Hippocampal formation (tissue), 2 donors: ENCODE results near the gene C22orf42.
"Not testable (repeated sequence)": the region's sequence is repeated elsewhere in the genome, so short reads cannot be mapped to it uniquely, and the experiment has no call there.

Experiments
- DNase-seq, 2 donors: peaks; one replicate each; lab custom pipeline; 2025; lab: John Stamatoyannopoulos, UW

The C22orf42 gene

GRCh38 chr22:32185821-32186220 is 26.7 kb upstream of the C22orf42 start:
- DNase-seq: no peak

DNA sequence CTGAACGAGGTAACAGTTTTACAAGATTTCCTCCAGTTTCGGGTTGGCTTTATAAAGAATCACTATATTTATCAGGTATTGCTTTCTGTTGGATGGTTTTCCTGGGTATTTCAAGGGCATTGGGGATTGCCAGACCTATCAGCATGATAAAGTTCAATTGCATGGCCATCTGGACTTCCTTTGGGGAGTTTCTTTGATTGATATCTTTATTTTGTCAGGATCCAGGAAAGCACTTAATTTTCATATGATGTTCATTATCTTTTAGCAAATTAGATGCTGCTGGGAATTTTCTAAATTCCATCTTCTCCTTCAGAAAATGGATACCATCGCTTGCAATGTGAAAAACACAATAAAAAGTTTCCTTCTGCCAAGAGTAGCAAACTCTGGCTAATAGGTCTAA is 24.5 kb upstream of the C22orf42 start:
- DNase-seq: no peak

GRCh38 chr22:32181043-32181442 is 21.9 kb upstream of the C22orf42 start:
- no peak for DNase-seq

GRCh38 chr22:32177221-32177765 is 18.2 kb upstream of the C22orf42 start:
- DNase-seq: no peak

- DNase-seq: no peak
Measured at GRCh38 chr22:32175683-32176644, 16.9 kb upstream of the C22orf42 start.

GRCh38 chr22:32175115-32175514 is 16.0 kb upstream of the C22orf42 start:
- no peak for DNase-seq

- DNase-seq: no peak
Measured at GRCh38 chr22:32165681-32166080, 6.6 kb upstream of the C22orf42 start.

DNA sequence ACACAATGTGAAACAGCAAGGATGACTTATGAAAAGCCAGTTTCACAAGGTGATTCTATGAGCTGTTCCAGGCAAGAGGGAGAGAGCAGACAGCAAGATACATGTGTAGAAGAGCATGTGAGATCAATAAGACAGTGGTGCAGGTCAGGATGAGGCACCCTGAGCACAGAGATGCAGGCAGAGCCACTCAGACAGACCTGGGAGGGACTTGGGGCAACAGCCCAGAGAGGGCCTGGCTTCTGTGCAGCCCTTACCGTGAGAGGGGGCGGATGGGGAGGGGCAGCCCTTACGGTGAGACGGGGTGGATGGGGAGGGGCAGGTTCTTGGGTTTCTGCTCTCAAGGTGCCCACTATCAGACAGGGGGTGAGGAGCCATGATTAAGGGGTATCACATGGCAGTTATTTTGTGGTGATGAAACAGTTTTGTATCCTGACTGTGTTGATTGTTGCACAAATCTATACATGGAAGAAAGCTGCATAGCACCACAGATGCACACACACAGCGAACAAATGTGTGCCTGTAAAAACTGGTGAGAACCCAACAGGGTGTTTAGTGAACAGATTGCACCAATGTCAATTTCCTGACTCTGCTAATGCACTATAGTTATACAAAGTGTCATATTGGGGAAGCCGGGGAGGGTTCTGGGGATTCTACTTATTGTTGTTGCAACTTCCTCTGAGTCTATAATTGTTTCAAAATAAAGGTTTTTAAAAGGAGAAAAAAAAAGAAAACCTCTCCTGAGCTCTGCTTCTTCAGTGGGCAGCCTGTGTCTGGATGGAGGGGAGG is 5.2 kb upstream of the C22orf42 start:
- no peak for DNase-seq

DNA sequence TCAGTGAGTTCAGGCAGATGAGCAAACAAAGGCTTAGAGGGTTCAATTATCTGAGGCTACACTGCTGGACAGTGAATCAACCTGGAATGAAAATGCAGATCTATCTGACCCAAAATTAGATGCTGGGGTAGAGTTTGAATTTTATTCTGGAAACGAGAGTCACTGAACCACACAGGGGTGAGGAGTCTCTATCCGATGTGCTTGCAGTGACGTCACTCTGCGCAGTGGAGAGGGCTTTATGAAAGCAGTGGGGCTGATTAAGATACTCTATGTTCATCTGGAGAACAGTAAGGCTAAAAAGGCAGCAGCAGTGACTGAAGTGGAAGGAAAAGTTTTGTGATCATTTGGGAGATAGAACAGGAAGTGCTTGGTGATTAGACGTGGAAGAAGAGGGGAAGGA is 1.3 kb upstream of the C22orf42 start:
- DNase-seq: not testable (repeated sequence)

GRCh38 chr22:32157632-32158031 is 1.5 kb downstream of the C22orf42 start:
- DNase-seq: not testable (repeated sequence)

DNA sequence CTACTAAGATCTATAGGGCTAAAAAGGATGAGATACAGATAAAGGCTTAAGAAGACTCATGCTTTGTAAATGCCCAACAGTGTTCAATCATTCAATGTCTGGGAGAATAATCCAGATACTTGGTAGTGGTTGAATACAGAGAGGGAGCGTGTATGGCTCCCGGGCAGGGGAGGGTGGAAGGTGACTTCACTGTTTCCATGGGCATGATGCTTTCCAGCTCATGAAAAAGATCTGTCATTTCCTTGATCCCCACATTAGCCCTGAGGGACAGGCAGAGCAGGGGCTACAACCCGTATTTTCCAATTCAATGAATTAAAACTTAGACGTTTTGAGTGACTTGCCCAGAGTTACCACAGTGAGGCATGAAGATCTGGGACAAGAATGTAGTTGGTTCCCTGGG is 4.4 kb downstream of the C22orf42 start:
- DNase-seq: not testable (repeated sequence)

- DNase-seq: not testable (repeated sequence)
Measured at GRCh38 chr22:32151641-32152040, 7.5 kb downstream of the C22orf42 start.

- DNase-seq: not testable (repeated sequence)
Measured at GRCh38 chr22:32150647-32151046, 8.5 kb downstream of the C22orf42 start.

DNA sequence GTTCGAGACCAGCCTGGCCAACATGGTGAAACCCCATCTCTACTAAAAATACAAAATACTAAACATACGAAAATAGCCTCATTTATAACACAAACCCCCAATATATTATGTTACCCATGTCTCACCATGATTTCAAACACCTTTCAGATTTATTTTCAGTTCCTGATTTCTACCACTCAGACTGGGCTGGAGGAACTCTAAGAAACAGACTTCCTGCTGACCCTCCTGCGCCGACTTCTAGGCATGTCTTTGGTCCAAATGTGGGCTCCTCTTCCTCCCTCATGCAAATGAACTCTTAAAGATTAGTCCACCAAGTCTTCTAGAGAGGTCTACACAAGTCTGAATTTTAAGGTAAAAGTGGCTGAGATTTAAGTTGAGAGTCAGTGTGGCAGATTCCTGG is 10.7 kb downstream of the C22orf42 start:
- DNase-seq: not testable (repeated sequence)

DNA sequence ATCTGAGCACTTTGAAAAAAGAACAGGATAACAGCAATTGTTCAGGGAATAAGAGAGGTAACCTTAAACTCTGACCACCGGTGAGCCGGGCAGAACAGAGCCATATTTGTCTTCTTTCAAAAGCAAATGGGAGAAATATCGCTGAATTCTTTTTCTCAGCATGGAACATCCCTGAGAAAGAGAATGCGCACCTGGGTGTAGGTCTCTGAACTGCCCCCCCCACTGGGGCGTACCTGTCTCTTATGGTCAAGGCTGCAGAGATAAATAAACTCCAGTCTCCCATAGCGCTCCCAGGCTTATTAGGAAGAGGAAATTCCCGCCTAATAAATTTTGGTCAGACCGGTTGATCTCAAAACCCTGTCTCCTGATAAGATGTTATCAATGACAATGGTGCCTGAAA is 12.0 kb downstream of the C22orf42 start:
- DNase-seq: not testable (repeated sequence)

- no peak for DNase-seq
Measured at GRCh38 chr22:32144496-32145274, 14.4 kb downstream of the C22orf42 start.

DNA sequence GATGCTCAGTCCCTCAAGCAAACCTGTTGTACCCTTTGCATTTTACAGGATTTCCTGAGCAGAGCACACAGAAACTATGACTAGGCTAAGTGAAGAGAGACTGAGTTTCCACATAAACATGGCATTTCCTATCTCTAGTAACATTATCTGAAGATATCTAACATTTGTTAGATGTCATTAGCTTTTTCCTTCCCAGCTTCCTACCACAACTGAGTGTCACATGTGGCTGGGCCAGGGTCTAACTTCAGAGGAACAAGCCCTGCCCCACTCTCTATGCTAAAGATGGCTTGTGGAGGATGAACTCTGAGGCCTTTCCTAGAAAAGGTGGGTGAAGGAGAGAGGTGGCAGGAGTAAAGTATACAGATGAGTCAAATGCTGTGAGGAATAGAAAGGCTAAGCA is 16.5 kb downstream of the C22orf42 start:
- DNase-seq: no peak

- DNase-seq: not testable (repeated sequence)
Measured at GRCh38 chr22:32140688-32141087, 18.4 kb downstream of the C22orf42 start.

- not testable (repeated sequence) for DNase-seq
Measured at GRCh38 chr22:32138576-32138975, 20.5 kb downstream of the C22orf42 start.

DNA sequence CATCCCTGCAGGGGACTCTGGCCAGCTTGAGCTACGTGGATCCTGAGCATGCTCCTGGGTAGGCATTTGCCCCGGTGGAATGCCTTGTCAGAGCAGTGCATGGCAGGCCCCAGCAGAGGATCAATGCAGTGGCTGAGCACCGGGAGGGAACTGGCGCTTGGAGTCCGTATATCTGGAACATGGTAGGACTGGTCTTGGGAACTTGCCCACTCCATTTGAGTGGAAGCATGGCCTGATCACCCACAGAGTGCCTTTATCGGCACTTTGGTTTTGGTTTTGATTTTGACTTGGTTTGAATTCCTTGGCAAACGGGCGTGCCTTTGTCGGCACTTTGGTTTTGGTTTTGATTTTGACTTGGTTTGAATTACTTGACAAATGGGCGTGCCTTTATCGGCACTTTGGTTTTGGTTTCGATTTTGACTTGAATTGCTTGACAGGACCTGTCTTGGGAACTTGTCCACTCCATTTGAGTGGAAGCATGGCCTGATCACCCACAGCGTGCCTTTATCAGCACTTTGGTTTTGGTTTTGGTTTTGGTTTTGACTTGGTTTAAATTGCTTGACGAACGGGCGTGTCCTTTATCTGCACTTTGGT is 21.3 kb downstream of the C22orf42 start:
- not testable (repeated sequence) for DNase-seq

DNA sequence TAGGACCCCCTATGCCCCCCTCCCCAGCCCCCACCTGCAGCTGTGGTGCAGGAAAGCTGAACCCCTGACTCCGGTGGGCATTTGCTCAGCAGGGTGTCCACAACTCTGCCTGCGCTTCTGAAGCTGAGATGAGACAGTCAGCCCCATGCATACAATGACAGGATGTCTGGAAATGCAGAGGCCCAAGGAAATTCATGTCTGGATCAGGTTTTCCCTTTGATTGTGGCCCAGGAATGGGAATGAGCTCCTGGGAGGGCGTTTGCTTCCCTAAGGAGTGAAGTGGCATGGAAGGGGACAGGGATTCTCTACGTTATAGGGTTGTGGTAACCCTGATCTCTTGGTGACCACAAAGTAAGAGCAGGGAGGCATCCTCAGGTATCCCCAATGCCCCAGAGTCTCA is 22.2 kb downstream of the C22orf42 start:
- DNase-seq: not testable (repeated sequence)
